SH-SY5Y (cell line): Measurements from ENCODE around the gene RAB6B.

Source experiments
- GATA2 ChIP-seq: IDR thresholded peaks from 2 replicates; pipeline ENCODE4 v1.6.1; 2011; ENCODE audit warnings: mild to moderate bottlenecking, low read depth, low read length
- GATA3 ChIP-seq: IDR thresholded peaks from 2 replicates; pipeline ENCODE4 v1.6.1; 2011; ENCODE audit warnings: low read depth, mild to moderate bottlenecking, low read length, moderate library complexity

GRCh38 chr3:133855002-133855370 is 40.7 kb downstream of the RAB6B start:
- TF ChIP-seq GATA2 (no peak), GATA3 (no peak)
